GM23338 (cell line): ENCODE results near the gene DSCAML1. TPM values are rescaled to one million over a fixed set of nuclear protein-coding genes. Genes with fewer than 3 reads are reported as not detected.

ENCODE experiments used
- ATAC-seq: fragments of 200-7000 bp; cut with Tn5 transposase; 3 replicates; pipeline ENCODE4 v1.9.1; 2020
- DNase-seq: peaks from one replicate; pipeline ENCODE4 v3.0.0-alpha.2; 2015; ENCODE audit warnings: low spot score
- H2AFZ ChIP-seq: fragments of 200-600 bp; sonication (generic); 2 replicates; pipeline ENCODE4 v1.8.0; 2016; ENCODE audit warnings: antibody characterized with exemption, mild to moderate bottlenecking, moderate library complexity
- H3F3A ChIP-seq: fragments of 200-600 bp; sonication (generic); replicated peaks from 2 replicates; pipeline ENCODE4 v1.8.0; 2017; ENCODE audit warnings: antibody characterized with exemption, mixed run types, low read depth
- H3K27ac ChIP-seq: fragments of 200-600 bp; sonication (generic); 2 replicates; pipeline ENCODE4 v1.6.1; 2016; ENCODE audit warnings: low read depth
- H3K27me3 ChIP-seq: fragments of 200-600 bp; sonication (generic); 2 replicates; pipeline ENCODE4 v1.8.0; 2016; ENCODE audit warnings: mild to moderate bottlenecking, mixed run types, moderate library complexity; ENCODE audit not compliant: insufficient read depth
- H3K36me3 ChIP-seq: fragments of 200-600 bp; sonication (generic); 2 replicates; pipeline ENCODE4 v1.8.0; 2016; ENCODE audit warnings: mild to moderate bottlenecking; ENCODE audit not compliant: insufficient read depth
- H3K4me1 ChIP-seq: fragments of 200-600 bp; sonication (generic); 2 replicates; pipeline ENCODE4 v1.8.0; 2016; ENCODE audit warnings: mild to moderate bottlenecking, moderate library complexity; ENCODE audit not compliant: insufficient read depth
- H3K4me2 ChIP-seq: fragments of 200-600 bp; sonication (generic); 2 replicates; pipeline ENCODE4 v1.7.1; 2017; ENCODE audit warnings: mixed run types
- H3K4me3 ChIP-seq: fragments of 200-600 bp; sonication (generic); 2 replicates; pipeline ENCODE4 v1.6.1; 2016; ENCODE audit warnings: mixed run types
- H3K79me2 ChIP-seq: fragments of 200-600 bp; sonication (generic); replicated peaks from 2 replicates; pipeline ENCODE4 v1.8.0; 2017; ENCODE audit warnings: mild to moderate bottlenecking; ENCODE audit not compliant: insufficient read depth
- H3K9me2 ChIP-seq: fragments of 200-600 bp; sonication (generic); 2 replicates; pipeline ENCODE4 v1.8.0; 2017; ENCODE audit not compliant: insufficient read depth
- H4K20me1 ChIP-seq: fragments of 200-600 bp; sonication (generic); replicated peaks from 2 replicates; pipeline ENCODE4 v1.8.0; 2017; ENCODE audit warnings: mild to moderate bottlenecking; ENCODE audit not compliant: insufficient read depth
- H3K27ac Mint-ChIP-seq: 2 replicates; pipeline ENCODE4 v1.8.0; 2020; ENCODE audit warnings: inconsistent platforms, mild to moderate bottlenecking, moderate library complexity, mixed read lengths
- H3K27me3 Mint-ChIP-seq: 3 replicates; pipeline ENCODE4 v1.8.0; 2022; ENCODE audit warnings: low read depth, mild to moderate bottlenecking, moderate library complexity, mixed read lengths, inconsistent platforms; ENCODE audit not compliant: insufficient read depth, poor library complexity
- H3K36me3 Mint-ChIP-seq: 3 replicates; pipeline ENCODE4 v1.8.0; 2021; ENCODE audit warnings: low read depth, mild to moderate bottlenecking, inconsistent platforms, moderate library complexity, mixed read lengths
- H3K4me1 Mint-ChIP-seq: 3 replicates; pipeline ENCODE4 v1.8.0; 2020; ENCODE audit warnings: mild to moderate bottlenecking, inconsistent platforms, mixed read lengths
- H3K4me3 Mint-ChIP-seq: 3 replicates; pipeline ENCODE4 v1.8.0; 2021; ENCODE audit warnings: moderate library complexity, mild to moderate bottlenecking, inconsistent platforms, mixed read lengths
- H3K9me3 Mint-ChIP-seq: 3 replicates; pipeline ENCODE4 v1.8.0; 2020; ENCODE audit warnings: moderate library complexity, mild to moderate bottlenecking, inconsistent platforms, mixed read lengths
- CREB1 ChIP-seq: fragments of 250-450 bp; sonication (Bioruptor Pico); IDR thresholded peaks from 2 replicates; pipeline ENCODE4 v1.5.0; 2020; ENCODE audit warnings: low read depth, mild to moderate bottlenecking, moderate library complexity
- EZH2 ChIP-seq: fragments of 200-600 bp; sonication (generic); IDR thresholded peaks from one replicate; pipeline ENCODE4 v1.8.0; 2017; ENCODE audit warnings: antibody characterized with exemption, mild to moderate bottlenecking, low read depth; ENCODE audit not compliant: unreplicated experiment
- JUNB ChIP-seq: IDR thresholded peaks from one replicate; pipeline ENCODE4 v1.6.1; 2016; ENCODE audit warnings: antibody characterized with exemption; ENCODE audit not compliant: unreplicated experiment
- ZNF114 ChIP-seq: fragments of 250-450 bp; sonication (Bioruptor Pico); IDR thresholded peaks from 2 replicates; pipeline ENCODE4 v1.5.0; 2020; ENCODE audit warnings: mild to moderate bottlenecking, moderate library complexity
- polyA plus RNA-seq: library from polyadenylated mRNA; unstranded; fragments of >200 nt; fragmentation: Nextera tagmentation; extraction: Ambion mirVana; gene quantifications from 2 replicates; pipeline ENCODE4 v1.2.1, GENCODE V29; 2016
- total RNA-seq: library from RNA; depleted of rRNA; stranded (reverse); fragments of >200 nt; shearing (Covaris generic); gene quantifications from 2 replicates; pipeline ENCODE4 v1.2.3, GENCODE V29; 2014
- TF ChIP-seq, protein P1 (sequence below): fragments of 250-450 bp; sonication (Bioruptor Pico); IDR thresholded peaks from 2 replicates; pipeline ENCODE4 v1.5.0; 2020; ENCODE audit warnings: mild to moderate bottlenecking, moderate library complexity
- TF ChIP-seq, protein P2 (sequence below), 2 experiments: fragments of 200-600 bp in 1 of 2; sonication (generic) in 1 of 2; conservative IDR thresholded peaks; 2 replicates each; pipeline versions ENCODE4 v1.5.1 to v1.6.1; 2016 to 2017; ENCODE audit warnings: antibody characterized with exemption in 2 of 2, low read depth in 2 of 2, mild to moderate bottlenecking in 2 of 2, moderate library complexity in 1 of 2

Gene DSCAML1
- total and polyA plus RNA-seq, 2 experiments from 2014 or later, result 0.17 TPM; not detected in 1

- TF ChIP-seq, protein P1, sequence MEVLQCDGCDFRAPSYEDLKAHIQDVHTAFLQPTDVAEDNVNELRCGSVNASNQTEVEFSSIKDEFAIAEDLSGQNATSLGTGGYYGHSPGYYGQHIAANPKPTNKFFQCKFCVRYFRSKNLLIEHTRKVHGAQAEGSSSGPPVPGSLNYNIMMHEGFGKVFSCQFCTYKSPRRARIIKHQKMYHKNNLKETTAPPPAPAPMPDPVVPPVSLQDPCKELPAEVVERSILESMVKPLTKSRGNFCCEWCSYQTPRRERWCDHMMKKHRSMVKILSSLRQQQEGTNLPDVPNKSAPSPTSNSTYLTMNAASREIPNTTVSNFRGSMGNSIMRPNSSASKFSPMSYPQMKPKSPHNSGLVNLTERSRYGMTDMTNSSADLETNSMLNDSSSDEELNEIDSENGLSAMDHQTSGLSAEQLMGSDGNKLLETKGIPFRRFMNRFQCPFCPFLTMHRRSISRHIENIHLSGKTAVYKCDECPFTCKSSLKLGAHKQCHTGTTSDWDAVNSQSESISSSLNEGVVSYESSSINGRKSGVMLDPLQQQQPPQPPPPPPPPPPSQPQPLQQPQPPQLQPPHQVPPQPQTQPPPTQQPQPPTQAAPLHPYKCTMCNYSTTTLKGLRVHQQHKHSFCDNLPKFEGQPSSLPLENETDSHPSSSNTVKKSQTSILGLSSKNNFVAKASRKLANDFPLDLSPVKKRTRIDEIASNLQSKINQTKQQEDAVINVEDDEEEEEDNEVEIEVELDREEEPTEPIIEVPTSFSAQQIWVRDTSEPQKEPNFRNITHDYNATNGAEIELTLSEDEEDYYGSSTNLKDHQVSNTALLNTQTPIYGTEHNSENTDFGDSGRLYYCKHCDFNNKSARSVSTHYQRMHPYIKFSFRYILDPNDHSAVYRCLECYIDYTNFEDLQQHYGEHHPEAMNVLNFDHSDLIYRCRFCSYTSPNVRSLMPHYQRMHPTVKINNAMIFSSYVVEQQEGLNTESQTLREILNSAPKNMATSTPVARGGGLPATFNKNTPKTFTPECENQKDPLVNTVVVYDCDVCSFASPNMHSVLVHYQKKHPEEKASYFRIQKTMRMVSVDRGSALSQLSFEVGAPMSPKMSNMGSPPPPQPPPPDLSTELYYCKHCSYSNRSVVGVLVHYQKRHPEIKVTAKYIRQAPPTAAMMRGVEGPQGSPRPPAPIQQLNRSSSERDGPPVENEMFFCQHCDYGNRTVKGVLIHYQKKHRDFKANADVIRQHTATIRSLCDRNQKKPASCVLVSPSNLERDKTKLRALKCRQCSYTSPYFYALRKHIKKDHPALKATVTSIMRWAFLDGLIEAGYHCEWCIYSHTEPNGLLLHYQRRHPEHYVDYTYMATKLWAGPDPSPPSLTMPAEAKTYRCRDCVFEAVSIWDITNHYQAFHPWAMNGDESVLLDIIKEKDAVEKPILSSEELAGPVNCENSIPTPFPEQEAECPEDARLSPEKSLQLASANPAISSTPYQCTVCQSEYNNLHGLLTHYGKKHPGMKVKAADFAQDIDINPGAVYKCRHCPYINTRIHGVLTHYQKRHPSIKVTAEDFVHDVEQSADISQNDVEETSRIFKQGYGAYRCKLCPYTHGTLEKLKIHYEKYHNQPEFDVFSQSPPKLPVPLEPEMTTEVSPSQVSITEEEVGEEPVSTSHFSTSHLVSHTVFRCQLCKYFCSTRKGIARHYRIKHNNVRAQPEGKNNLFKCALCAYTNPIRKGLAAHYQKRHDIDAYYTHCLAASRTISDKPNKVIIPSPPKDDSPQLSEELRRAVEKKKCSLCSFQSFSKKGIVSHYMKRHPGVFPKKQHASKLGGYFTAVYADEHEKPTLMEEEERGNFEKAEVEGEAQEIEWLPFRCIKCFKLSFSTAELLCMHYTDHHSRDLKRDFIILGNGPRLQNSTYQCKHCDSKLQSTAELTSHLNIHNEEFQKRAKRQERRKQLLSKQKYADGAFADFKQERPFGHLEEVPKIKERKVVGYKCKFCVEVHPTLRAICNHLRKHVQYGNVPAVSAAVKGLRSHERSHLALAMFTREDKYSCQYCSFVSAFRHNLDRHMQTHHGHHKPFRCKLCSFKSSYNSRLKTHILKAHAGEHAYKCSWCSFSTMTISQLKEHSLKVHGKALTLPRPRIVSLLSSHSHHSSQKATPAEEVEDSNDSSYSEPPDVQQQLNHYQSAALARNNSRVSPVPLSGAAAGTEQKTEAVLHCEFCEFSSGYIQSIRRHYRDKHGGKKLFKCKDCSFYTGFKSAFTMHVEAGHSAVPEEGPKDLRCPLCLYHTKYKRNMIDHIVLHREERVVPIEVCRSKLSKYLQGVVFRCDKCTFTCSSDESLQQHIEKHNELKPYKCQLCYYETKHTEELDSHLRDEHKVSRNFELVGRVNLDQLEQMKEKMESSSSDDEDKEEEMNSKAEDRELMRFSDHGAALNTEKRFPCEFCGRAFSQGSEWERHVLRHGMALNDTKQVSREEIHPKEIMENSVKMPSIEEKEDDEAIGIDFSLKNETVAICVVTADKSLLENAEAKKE (CRISPR knock-in tag), result no peak
- TF ChIP-seq CREB1 (CRISPR knock-in tag) (no peak), ZNF114 (CRISPR knock-in tag) (no peak)
These were observed 45.3 kb upstream of the DSCAML1 start (continued) for GRCh38 chr11:117842131-117842941.

GRCh38 chr11:117841551-117842031 is 44.6 kb upstream of the DSCAML1 start:
- no peak overlapping the region for H3K4me3 ChIP-seq
- no peaks in the 10 kb centered on the region for H3K9me3 Mint-ChIP-seq
- H3K36me3 ChIP-seq, result no peaks in the 10 kb centered on the region
- H3K79me2 ChIP-seq, result no peaks in the 10 kb centered on the region
- H3K27me3 Mint-ChIP-seq, result no peaks in the 10 kb centered on the region
- peaks cover 13% of the 10 kb centered on the region for H3K4me1 Mint-ChIP-seq
- H3K27ac ChIP-seq, result no peak overlapping the region
- H3F3A ChIP-seq, result no peaks in the 10 kb centered on the region
- H3K27me3 ChIP-seq, result no peaks in the 10 kb centered on the region
- 0 out of 2 replicates have a peak overlapping the region, but pooled peaks have one; percentile 44 for H3K27ac Mint-ChIP-seq
- H3K4me1 ChIP-seq, result no peaks in the 10 kb centered on the region
- no peak overlapping the region for H3K4me3 Mint-ChIP-seq
- ATAC-seq, result no peak
- H4K20me1 ChIP-seq, result no peaks in the 10 kb centered on the region
- H3K36me3 Mint-ChIP-seq, result no peaks in the 10 kb centered on the region
- no peak for DNase-seq
- H3K9me2 ChIP-seq, result no peaks in the 10 kb centered on the region
- H3K4me2 ChIP-seq, result no peak overlapping the region
- H2AFZ ChIP-seq, result no peak overlapping the region
- TF ChIP-seq, protein P1 (CRISPR knock-in tag), result no peak
- TF ChIP-seq EZH2 (no peak), JUNB (no peak)
- TF ChIP-seq, protein P2, sequence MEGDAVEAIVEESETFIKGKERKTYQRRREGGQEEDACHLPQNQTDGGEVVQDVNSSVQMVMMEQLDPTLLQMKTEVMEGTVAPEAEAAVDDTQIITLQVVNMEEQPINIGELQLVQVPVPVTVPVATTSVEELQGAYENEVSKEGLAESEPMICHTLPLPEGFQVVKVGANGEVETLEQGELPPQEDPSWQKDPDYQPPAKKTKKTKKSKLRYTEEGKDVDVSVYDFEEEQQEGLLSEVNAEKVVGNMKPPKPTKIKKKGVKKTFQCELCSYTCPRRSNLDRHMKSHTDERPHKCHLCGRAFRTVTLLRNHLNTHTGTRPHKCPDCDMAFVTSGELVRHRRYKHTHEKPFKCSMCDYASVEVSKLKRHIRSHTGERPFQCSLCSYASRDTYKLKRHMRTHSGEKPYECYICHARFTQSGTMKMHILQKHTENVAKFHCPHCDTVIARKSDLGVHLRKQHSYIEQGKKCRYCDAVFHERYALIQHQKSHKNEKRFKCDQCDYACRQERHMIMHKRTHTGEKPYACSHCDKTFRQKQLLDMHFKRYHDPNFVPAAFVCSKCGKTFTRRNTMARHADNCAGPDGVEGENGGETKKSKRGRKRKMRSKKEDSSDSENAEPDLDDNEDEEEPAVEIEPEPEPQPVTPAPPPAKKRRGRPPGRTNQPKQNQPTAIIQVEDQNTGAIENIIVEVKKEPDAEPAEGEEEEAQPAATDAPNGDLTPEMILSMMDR (conservative IDR thresholded peaks at IDR 0.05; ENCODE audit: low read depth in 2 of 2), result no peak
